Cardiac septum (tissue), 1 donor: Measurements from ENCODE around the gene GEN1. TPM values are rescaled to one million over a fixed set of nuclear protein-coding genes. Genes with fewer than 3 reads are reported as not detected.

Source experiments
- DNase-seq: peaks from one replicate; pipeline ENCODE4 v3.0.0-alpha.2; 2020; ENCODE audit warnings: low spot score
- intact Hi-C: fragments of 100-400 bp; cut with DNase I; formaldehyde crosslinking; loops from one replicate; pipeline ENCODE4 v1.14.0; 2022
- total RNA-seq: library from RNA; stranded (reverse); fragmentation: NEBNext Ultra II Directional; extraction: Animal tissue kit (Norgen Biotek cat#: 25700); gene quantifications from one replicate; pipeline ENCODE4 v1.2.1, GENCODE V29; 2021
- donor health status: DM: no; HTN: no; CAD: no.

Gene GEN1
- total RNA-seq, 1 donor from 2014 or later: 2.7 TPM

DNA sequence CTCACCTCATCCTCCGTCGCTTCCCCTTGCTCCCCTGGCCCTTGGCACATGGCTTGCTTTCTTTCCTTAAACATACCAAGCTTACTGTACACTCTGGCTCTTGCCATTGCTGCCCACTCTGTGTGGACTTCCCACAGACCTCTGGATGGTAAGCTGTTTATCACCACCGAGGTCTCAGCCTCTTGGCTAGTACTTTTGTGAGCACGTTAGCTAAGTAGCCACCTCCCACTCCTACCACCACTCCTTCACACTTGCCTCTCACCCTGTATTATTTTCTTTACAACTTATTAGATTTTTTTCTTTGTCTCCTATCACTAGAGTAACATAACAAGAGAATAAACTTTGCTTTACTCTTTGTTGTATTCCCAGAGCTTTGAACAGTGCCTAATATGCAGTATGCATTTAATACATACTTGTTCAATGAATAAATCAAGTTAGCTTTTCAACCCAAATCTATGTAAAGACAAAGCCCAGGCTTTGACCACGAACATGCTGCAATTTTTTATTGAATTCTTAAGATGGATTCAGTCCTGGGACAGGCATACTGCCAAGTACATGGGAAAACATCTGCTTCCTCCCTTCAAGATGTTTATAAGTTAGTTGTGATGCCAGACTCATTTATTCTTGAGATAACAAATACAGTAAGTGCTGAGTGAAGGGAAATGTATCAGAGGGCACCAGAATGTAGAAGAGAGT is 37.3 kb downstream of the GEN1 start:
- intact Hi-C loops: no loop called here

DNA sequence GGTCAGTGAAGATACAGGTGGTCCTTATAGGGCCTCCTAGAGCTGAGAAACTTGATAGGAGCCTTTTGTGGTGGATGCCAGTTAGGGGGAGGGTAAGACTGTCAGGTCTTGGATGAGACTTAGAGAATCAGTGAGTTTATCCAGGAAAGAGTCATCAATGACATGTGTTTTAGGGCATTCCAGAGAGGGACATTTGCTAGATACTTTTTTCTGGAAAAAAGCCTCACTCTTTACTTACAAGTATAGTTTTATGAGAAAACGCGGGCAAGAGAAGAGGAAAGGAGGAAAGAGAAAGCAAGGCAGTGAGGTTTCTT is 37.8 kb downstream of the GEN1 start:
- DNase-seq: no peak
- intact Hi-C loops: no loop called here

More for the DNA sequence above, 37.3 kb downstream of the GEN1 start:
- DNase-seq: no peak

DNA sequence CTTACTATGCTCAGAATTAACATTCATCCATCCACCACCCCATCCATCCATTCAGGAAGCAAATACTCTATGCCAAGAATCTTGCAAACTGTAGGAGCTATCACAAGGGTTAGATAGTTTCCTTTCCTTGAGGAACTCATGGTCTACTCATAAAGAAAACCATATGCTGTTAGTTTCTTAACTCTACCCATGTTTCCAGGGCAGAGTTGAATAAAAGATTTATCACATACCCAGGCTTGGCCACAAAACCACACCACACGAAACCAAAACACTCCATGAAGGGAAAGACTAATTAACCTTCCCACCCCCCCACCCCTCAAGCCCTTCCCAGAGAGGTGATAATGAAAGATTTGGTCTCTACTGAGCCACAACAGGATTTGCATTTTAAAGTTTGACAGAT is 38.6 kb downstream of the GEN1 start:
- DNase-seq: no peak
- intact Hi-C loops: no loop called here

DNA sequence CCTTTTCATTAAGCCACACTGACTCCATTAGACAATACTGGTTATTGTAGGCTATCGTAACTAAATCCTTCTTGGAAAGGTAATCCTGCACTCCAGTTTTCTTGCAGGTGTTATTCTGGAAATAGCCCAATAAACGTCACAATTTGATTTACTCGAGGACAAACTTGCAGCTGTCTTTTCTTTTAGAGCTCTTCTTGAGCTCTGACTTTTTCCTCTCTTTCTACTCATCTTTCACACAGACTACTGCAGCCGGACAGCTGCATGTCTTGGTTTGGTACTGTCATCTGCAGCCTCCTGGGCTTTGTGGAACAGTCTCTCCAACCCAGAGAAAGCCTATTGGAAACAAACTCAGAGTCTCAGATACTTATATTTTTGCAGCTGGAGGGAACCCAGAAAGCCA is 39.4 kb downstream of the GEN1 start:
- no peak for DNase-seq
- intact Hi-C loops: no loop called here

DNA sequence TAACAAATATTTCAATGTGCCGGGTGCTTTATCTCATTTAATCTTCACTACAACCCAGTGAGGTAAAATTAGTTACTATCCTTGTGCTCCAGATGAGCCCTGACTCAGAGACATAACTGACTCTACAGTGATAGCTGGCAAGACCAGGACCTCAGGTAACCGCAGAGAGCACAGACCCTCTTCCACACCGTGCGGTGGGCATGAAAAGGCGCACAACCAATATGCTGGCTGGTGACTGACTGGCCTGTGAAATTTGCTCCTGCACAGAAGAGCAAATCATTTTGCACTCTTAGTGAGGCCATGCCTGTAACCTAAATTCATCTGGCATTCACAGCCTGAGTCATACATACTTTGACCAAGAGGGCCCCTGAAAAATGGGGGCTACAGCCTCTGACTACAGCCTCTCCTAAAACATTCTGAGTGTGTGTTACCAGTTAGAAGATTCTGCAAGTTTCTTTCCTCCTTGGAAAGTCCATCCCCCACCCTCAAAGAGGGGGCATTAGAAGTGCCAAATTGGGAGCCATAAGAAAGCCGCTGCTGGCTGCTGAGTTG is 39.9 kb downstream of the GEN1 start:
- intact Hi-C loops: no loop called here
- DNase-seq: no peak

DNA sequence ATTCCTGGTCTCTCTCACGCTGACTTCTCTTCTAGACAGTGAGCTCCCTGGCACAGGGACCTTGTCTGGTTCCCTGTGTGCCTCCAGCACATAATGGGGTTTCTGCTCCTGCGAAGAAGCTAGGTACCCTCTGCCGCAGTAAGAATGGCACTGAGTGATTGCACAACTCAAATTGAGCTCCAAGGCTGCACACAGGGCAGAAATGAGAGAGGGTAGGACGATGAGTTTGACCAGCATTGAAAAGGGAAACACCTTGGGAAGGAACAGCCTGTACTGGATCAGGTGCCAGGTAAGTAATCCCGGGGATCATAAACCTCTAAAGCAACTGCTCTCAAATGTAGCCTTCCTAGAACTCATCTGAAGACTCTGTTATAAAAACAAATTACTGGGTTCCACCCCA is 41.4 kb downstream of the GEN1 start:
- no peak for DNase-seq
- intact Hi-C loops: no loop called here

DNA sequence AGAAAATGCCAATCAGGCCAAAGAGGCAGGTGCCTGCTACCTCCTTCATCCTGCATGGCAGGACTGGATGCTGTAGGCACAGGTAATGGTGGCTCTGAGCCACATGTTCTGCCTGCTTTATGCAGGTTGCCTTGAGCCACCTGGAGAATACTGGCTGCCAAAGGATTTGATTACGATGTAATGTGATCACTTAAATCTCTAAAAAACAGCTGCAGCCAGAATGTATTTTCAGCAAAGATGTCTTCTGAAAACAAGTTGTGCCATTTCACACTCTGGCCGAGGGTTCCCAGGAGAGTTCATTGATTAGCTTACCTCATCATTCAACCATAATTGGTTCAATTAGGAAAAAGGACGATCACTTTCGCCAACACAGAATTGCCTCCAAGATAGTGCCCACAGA is 44.4 kb downstream of the GEN1 start:
- no peak for DNase-seq
- intact Hi-C loops: no loop called here

DNA sequence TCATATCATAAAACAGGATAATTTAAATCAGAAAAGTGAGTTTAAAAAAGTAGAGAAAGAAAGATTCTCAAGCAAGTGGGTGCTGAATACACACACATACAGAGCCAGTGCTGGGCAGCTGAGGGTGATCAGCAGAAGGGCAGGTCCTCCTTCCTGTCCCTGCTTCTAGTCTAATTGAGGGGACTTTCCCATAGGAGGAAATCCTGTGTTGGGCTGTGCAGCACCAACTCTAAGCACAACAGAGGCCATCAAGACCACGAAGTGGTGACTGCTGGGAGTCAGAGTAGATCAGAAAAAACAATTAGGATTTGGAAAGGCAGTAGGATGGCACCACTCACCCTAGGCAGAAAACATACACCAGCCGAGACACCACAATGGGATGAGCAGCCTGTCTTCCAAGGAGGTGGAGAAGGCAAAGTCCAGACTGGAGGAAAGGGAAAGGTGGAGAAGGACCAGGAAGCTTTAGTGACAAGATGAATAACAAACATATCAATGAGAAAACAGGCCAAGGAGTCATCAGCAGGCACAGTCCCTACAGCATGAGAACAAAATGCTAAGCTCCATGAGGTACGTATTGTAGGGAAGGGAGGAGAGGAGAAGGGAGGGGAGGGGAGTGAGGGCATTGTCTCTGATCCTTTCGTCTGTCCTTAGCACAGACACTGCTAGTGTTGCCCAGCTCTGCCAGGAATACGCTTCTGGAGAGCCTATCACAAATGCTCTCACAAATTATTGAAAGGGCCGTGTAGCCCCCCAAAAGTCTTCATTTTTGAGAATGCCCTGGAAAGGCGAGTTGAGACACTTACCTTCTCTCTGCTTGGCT is 45.6 kb downstream of the GEN1 start:
- no peak for DNase-seq
- intact Hi-C loops: no loop called here

DNA sequence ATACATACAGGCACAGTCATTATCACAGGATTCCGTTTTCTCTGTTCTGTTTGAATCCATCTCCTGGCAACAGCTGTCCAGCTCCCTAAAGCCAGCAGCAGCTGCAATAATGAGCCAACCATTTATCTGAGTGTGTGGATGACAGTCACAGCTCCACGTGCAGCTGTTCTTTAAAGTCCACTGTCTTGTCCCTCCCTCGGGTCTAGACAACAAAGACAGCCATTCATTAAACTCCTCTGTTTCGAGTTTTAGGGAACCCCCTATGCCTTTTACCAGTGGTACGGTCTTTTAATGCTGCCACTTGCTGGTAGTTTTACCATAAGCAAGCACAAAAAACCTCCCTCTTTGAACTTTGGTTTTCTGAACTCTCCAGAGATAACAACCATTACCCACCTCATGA is 46.3 kb downstream of the GEN1 start:
- DNase-seq: no peak
- intact Hi-C loops: no loop called here

DNA sequence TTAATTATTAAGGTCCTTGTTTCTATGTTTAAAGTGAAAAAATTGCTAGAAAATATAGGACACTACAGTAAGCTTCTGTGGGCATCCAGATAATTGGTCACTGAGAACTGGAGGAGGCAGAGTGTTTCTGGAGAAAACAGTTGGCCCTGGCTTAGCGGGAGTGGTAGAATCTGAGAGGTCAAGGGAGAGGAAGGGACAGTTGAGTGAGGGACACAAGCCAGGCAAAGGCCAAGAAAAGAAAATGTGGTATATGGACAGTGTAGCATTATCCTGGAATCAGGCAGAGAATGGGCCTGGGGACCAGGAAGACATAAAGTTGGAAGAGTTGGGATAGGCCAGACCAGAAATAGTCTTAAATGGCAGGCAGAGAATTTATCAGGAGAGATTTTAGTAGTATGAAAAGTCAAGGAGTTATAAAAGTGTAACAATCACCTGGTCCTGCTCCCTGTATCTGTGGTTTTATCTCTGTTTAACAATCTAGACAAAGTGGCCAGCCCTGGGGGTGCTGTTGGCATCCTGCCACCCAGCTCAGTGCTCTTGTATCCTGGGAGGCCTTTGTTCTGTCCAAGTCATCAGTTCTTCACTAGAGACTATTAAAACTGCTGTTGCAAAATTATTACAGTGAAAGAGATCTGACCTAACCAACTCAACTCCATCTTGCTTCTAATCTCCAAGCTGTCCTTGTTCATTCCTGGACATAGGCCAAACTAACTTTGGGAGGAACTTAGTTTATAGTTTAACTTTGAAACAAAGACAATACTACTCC is 46.9 kb downstream of the GEN1 start:
- intact Hi-C loops: no loop called here
- no peak for DNase-seq

DNA sequence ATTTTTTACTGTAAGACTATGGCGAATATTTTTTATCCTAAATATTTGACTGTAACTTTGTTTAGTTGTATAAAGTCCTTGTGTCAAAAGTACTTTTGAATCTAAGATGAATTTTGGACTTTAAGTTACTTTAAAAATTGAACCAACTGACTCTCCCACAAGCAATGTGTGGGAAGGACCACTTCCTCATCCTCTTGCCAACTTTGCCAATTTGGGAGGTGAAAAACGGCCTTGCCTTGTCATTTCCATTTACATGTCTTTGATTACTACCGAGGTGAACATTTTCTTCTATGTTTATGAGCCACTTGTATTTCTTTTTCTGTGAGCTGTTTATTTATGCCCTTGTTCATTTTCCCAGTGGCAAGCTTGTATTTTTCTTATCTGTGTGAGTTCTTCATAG is 49.6 kb downstream of the GEN1 start:
- no peak for DNase-seq
- intact Hi-C loops: no loop called here

DNA sequence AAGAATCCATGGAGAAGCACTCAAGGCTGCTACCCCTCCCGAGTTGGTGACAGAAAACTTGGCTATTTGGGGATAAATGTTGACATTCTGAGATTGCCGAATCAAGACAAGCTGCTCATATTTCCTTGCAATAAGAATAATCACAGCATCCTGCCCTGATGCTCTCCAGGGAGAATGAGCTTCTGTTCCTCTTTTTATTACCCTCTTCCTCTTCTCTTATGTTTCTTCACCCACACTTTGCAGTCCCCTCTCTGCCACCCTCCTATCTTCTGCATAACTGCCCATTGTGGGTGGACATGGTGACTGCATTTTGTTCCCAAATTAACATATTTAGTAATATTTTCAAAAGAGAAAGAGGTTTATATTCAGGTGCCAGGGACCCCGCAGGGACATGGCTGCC is 50.4 kb downstream of the GEN1 start:
- DNase-seq: no peak
- intact Hi-C loops: no loop called here

DNA sequence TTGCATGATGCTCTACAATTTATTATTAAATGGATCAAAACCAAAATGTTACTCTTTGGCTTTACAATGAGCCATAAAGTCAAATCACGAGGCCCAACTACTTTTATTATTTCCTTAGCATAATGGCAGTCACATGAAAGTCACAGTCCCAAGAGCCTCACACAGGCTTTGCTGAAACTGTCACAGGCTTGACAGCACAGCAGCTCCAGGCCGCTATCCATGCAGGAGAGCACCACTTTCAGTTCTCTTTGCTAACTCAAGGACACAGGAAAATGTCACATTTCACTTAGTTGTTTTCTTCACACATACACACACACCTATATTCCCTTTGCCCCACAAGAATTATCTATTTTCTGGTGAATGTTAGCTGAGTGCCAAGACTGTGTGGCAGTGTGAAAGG is 51.2 kb downstream of the GEN1 start:
- intact Hi-C loops: no loop called here
- DNase-seq: no peak

DNA sequence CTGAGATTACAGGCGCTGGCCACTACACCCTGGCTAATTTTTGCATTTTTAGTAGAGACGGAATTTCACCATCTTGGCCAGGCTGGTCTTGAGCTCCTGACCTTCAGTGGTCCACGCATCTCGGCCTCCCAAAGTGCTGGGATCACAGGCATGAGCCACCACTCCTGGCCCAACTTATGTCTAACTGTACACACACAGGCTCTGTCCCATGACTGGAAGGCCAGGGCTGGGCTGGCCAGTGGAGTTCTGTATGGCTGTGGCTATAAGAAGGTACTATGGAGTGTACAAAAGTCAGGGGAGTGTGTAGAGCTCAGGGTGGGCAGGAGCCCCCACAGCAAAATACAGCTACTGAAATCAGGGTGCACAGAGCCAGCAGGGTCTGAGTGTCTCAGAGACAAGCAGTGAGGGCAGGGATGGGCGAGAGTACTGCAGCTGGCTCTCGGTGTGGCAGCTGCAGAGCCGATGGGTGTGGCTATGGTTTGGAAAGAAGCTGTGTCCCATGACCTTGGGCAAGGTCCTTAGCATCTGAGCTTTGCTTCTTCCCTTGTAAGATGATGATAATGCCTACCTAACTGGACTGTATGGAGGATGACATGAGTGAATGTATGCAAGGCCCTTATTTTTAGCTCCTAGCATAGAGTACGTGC is 51.9 kb downstream of the GEN1 start:
- intact Hi-C loops: no loop called here
- DNase-seq: no peak

DNA sequence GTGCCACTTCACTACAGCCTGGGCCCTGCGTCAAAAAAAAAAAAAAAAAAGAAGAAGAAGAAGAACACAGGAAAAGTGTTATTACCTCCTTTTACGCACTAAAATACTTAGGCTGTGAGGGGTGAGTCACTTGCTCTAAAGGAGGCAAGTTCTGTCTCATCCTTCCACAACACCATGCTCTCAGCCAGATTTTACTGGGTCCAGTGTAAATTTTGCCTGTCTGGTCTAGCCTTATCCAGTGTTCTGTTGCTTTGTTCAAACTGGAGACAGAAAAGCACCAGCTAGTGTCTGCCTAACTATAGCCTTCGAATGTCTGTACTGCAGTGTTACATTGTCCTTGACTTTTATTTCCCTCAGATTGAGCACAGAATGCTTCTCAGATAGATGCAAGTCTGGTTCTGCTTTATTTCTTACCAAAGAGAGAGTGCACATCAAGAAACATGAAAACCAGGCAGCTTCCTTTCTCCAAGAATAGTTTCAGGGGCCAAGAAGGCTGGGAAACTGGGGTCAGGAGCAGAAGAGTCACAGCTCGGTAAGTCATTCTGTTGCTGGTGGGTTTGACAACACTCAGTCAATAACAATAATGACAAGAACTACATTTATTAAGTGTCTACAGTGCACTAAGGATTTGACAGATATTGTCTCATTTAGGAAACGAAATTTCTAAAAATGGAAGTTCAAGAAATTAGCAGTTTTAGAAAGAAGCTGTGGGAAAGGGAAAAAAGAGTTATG is 59.2 kb downstream of the GEN1 start:
- intact Hi-C loops: no loop called here
- DNase-seq: no peak

DNA sequence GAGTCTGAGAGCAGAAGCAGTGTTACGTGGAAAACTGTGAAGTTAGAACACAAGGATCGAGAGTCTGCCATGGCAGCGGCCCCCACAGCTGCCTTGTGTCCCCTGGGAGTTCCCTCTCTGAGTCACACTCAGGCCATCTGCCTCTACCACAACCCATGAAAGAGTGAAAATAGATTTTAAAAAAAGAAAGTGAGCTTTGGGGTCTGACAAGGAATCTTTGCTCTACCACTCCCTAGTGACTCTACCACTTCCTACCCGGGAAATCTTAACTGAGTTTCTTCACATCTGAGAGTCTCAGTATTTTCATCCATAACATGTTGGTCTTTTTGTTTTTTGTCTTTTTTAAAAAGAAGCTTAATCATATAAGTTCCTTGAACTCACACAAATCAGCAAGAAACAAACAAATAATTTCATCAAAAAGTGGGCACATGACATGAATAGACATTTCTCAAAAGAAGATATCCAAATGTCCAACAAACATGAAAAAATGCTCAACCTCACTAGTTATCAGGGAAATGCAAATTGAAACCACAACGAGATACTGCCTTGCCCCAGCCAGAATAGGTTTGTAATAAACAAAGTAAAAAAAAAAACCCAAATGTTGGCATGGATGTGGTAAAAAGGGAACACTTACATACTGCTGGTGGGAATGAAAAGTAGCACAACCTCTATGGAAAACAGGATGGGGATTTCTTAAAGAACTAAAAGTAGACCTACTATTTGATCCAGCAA is 60.0 kb downstream of the GEN1 start:
- no peak for DNase-seq
- intact Hi-C loops: no loop called here

DNA sequence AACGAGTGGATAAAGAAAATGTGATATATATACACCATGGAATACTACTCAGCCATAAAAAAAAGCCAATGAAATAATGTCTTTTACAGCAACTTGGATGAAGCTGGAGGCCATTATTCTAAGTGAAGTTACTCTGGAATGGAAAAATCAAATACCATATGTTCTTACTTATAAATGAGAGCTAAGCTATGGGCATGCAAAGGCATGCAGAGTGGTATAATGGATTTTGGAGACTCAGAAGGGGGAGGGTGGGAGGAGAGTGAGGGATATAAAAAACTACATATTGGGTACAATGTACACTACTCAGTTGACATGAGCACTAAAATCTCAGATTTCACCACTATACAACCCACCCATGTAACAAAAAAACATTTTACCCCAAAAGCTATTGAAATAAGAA is 60.7 kb downstream of the GEN1 start:
- intact Hi-C loops: no loop called here
- DNase-seq: no peak

DNA sequence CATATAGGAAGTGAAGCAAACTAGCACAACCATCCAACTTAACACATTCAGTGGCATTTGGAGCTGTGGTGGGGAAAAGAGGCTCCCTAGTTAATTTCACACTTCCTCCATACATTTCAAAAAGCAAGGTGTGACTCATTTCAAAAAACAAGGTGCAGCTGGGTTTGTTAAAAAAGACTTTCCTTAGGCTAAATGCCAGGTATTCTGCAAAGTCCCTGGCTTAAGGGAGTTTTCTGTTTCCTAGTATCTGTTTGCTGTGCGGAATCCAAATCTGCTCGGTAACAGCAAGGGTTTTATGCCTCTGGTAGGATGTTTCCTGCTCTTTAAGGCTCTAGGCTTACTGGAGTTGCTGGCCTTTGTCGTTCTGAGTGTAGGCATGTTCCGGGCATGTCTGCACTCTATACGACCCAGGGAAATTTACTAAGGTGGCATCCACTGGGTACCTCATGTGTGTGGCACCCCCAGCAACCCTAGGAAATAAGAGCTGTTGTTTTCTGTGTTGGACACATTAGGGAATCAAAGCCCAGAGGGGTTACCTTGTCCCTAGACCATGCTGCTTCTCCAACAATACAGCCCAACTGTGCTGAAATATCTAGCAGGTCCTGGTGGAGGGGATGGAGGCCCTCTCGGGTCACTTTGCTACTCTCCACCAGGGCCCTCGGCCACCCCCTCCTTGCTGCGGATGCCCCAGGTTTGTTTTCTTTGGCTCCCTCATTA is 61.7 kb downstream of the GEN1 start:
- intact Hi-C loops: no loop called here
- DNase-seq: no peak
